OCI-M2 (cell line): ENCODE results near the gene CCDC171.

Source experiments
- DNase-seq: peaks from one replicate; lab custom pipeline; 2025; ENCODE audit not compliant: unreplicated experiment; lab: John Stamatoyannopoulos, UW

CCDC171 gene

DNA sequence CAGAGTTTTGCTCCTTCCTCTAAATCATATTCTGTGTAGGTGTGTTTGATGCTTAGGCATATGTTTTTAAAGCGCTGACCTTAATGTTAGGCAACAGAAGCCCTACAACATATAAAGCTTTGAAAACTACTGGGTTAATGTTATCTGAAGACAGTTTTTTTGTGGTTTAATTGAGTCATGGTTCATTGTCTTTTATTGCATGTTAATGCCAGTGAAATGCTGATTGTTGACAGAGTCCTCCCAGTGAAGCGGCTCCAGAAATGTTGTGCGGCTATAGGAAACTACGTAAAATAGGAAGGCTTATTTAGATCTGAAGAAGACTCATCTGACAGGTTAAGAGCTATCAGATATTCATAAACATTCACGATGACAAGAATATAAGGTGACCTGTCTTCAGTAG is 424.6 kb downstream of the CCDC171 start:
- no peak for DNase-seq

DNA sequence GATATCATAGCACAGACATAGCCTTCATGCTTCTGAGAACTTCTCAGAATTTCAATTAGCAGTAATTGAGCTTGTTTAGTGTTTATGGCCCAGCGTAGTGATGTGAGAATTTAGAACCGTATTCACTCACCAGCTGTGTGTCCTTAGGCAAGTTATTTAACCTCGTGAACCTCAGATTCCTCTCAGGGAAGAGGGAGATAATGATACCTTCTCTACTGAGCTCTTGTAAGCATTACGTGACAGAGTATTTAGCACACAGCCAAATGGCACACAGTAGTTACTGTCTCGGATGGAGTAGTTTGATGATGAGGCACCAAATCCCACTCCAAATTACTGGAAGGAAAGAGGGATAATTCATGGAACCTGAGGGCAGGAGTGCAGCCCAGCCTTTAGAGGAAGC is 429.3 kb downstream of the CCDC171 start:
- no peak for DNase-seq

DNA sequence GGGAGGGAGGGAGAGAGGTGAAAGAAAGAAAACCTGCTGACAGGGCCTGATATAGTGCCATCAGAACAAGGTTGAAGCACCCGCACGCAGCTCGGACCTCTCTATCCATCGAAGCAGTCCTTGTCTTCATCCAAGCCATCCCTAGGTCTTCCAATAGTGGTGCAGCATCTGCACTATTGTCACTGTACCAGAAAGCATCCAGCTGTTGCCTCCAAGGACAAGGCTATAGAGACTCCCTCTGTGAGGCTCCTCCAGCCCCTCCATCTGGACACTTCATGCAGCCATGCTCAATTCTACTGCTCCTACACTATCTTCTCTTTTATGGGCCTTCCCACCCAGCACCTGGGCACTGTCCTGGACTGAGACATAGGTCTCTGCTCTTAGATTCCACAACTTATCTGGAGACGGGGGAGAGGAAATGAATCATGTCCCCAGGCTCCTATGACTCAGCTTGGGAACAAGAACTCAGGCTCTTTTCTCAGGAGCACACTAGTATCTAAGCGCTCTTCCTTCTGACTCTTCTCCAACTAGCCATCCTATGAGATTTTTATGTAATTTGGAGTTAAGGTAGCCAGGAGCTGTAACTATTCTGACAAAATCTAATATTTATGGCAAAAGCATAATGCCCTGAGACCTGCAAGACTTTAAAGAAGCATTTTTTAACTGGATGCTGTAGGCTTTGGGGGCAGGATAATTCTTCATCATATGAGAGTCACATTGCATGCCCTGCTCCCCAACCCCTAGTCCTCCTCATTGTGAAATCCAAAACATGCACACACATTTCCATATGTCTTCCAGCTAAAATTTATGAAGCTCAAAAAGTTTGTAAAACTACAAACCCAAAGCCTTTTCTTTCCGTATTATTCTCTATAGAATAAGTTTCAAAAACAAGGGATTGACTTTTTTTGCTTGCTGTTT is 446.8 kb downstream of the CCDC171 start:
- no peak for DNase-seq

DNA sequence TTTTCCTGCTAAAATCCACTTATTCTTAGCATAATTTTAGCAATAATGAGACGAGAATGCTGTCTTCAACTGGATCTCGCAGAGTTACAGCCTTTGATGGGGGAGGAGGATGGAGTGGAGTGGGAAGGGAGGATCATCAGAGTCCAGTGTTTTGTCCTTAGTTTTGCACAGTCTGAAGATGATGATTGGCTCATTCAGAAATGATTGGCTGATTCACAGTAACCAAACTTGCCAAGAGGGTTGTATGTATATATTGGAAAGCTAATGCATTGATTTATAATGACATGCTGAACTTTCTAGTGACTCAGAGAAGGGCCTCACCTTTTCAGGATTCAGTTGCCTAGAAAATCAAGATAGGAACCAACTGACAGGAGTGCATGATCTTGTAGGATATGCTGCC is 448.0 kb downstream of the CCDC171 start:
- no peak for DNase-seq

DNA sequence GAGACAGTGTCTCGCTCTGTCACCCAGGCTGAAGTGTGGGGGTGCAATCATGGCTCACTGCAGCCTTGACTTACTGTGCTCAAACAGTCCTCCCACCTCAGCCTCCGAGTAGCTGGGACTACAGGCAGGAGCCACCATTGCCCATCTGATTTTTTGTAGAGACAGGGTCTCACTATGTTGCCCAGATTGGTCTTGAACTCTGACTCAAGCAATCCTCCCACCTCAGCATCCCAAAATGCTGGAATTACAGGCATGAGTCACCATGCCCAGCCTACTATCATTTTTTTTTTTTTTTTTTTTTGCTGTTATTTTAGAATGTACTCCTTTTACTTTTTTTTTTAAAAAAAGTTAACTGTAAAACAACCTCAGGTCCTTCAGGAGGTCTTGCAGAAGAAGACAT is 449.0 kb downstream of the CCDC171 start:
- DNase-seq = no peak

- no peak for DNase-seq
Measured at GRCh38 chr9:16002816-16003215, 450.0 kb downstream of the CCDC171 start.

- no peak for DNase-seq
Measured at GRCh38 chr9:16003785-16004184, 450.9 kb downstream of the CCDC171 start.

- DNase-seq = no peak
Measured at GRCh38 chr9:16004613-16005012, 451.8 kb downstream of the CCDC171 start.

- DNase-seq = no peak
Measured at GRCh38 chr9:16010221-16010620, 457.4 kb downstream of the CCDC171 start.

GRCh38 chr9:16012621-16013020 is 459.8 kb downstream of the CCDC171 start:
- no peak for DNase-seq

GRCh38 chr9:16013366-16013765 is 460.5 kb downstream of the CCDC171 start:
- DNase-seq = no peak

GRCh38 chr9:16013826-16014225 is 461.0 kb downstream of the CCDC171 start:
- no peak for DNase-seq

- no peak for DNase-seq
Measured at GRCh38 chr9:16022228-16022627, 469.4 kb downstream of the CCDC171 start.

- DNase-seq = no peak
Measured at GRCh38 chr9:16023446-16023845, 470.6 kb downstream of the CCDC171 start.
